Calu3 (cell line): ENCODE data around the gene TTLL9. TPM values are rescaled to one million over a fixed set of nuclear protein-coding genes. Genes with fewer than 3 reads are reported as not detected.

ENCODE experiments used
- BruUV-seq: library from RNA; stranded (reverse); fragments of 400-500 nt; replicated peaks from 2 replicates; lab custom pipeline; 2021; lab: Mats Ljungman, UMichigan
- CTCF ChIA-PET: fragments of 300-600 bp; sonication (Branson Sonifier 250); formaldehyde crosslinking; loops from one replicate; lab custom pipeline; 2022; ENCODE audit warnings: antibody characterized with exemption; lab: Charles Lee
- DNase-seq: peaks from one replicate; pipeline ENCODE4 v3.0.0; 2022
- H3K27ac Mint-ChIP-seq: one replicate; pipeline ENCODE4 v1.8.0; 2022; ENCODE audit warnings: mixed read lengths; ENCODE audit not compliant: unreplicated experiment
- H3K27me3 Mint-ChIP-seq: one replicate; pipeline ENCODE4 v1.8.0; 2022; ENCODE audit warnings: mixed read lengths; ENCODE audit not compliant: unreplicated experiment
- H3K36me3 Mint-ChIP-seq: one replicate; pipeline ENCODE4 v1.8.0; 2022; ENCODE audit warnings: mild to moderate bottlenecking, moderate library complexity, mixed read lengths; ENCODE audit not compliant: insufficient read depth, unreplicated experiment
- H3K4me1 Mint-ChIP-seq: one replicate; pipeline ENCODE4 v1.8.0; 2022; ENCODE audit warnings: mild to moderate bottlenecking, low read depth, mixed read lengths; ENCODE audit not compliant: unreplicated experiment
- H3K4me3 Mint-ChIP-seq: one replicate; pipeline ENCODE4 v1.8.0; 2022; ENCODE audit warnings: mild to moderate bottlenecking, low read depth, moderate library complexity, mixed read lengths; ENCODE audit not compliant: unreplicated experiment
- H3K9me3 Mint-ChIP-seq: one replicate; pipeline ENCODE4 v1.8.0; 2022; ENCODE audit warnings: low read depth, mixed read lengths; ENCODE audit not compliant: unreplicated experiment
- intact Hi-C: fragments of 100-400 bp; cut with micrococcal nuclease; formaldehyde crosslinking; loops from one replicate; pipeline ENCODE4 v1.10.0; 2022; ENCODE audit not compliant: unreplicated experiment
- total RNA-seq: library from RNA; stranded (reverse); gene quantifications from 2 replicates; pipeline ENCODE4 v1.2.3, GENCODE V29; 2022
- TF ChIP-seq, protein P1 (sequence below): fragments of 200-600 bp; IDR thresholded peaks from one replicate; pipeline ENCODE4 v1.8.0; 2022; ENCODE audit warnings: antibody characterized with exemption; ENCODE audit not compliant: unreplicated experiment

The TTLL9 gene
- total RNA-seq, 1 experiment from 2014 or later: not detected

DNA sequence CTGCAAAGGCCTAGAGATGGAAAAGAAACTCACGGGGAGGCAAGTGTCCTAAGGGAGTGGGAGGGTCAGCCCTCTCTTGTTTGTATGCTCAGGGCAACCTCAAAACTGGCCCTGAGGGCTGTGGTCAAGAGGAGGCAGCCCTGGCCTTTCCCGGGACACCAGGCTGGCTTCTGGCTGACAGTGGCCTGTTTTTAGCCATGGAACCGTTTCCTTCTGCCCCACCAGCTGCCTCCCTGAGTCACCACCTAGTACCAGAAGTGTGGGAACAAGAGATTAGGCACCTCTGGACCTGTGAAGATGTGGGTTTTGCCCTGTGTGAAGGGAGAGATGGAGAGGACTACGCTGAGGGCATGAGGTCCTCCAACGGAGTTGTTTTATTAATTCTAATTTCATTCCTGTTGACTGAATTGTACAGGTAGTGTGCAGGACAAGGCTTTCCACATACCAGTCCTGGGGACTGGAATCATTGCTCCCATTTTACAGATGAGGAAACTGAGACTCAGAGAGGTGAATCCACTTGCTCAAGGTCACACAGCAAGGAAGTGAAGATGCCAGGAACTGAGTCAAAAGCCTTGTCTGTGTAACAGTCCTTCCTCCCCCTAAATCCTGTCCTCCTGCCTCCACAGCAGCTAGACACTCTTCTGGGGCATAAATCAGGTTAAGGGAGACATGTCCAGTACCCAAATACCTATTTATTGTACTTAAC, 30.5 kb upstream of the TTLL9 start:
- Mint-ChIP-seq H3K27me3 (no peaks in the 10 kb centered on the region), H3K27ac (no peak overlapping the region), H3K4me3 (no peak overlapping the region), H3K36me3 (peaks cover 7% of the 10 kb centered on the region), H3K4me1 (peaks cover 33% of the 10 kb centered on the region), H3K9me3 (no peaks in the 10 kb centered on the region)
- CTCF ChIA-PET: interaction anchor here (0.6 kb wide), 1 partner anchor 42 kb away, joined by 3 read pairs; no protein-coding TSS in a partner anchor
- intact Hi-C loops: loop anchor here (5.0 kb wide), 1 partner anchor 112 kb away; the partner anchor contains the start of gene PDRG1
- no TSS peak for BruUV-seq
- TF ChIP-seq, protein P1, sequence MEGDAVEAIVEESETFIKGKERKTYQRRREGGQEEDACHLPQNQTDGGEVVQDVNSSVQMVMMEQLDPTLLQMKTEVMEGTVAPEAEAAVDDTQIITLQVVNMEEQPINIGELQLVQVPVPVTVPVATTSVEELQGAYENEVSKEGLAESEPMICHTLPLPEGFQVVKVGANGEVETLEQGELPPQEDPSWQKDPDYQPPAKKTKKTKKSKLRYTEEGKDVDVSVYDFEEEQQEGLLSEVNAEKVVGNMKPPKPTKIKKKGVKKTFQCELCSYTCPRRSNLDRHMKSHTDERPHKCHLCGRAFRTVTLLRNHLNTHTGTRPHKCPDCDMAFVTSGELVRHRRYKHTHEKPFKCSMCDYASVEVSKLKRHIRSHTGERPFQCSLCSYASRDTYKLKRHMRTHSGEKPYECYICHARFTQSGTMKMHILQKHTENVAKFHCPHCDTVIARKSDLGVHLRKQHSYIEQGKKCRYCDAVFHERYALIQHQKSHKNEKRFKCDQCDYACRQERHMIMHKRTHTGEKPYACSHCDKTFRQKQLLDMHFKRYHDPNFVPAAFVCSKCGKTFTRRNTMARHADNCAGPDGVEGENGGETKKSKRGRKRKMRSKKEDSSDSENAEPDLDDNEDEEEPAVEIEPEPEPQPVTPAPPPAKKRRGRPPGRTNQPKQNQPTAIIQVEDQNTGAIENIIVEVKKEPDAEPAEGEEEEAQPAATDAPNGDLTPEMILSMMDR: no peak
- no peak for DNase-seq

DNA sequence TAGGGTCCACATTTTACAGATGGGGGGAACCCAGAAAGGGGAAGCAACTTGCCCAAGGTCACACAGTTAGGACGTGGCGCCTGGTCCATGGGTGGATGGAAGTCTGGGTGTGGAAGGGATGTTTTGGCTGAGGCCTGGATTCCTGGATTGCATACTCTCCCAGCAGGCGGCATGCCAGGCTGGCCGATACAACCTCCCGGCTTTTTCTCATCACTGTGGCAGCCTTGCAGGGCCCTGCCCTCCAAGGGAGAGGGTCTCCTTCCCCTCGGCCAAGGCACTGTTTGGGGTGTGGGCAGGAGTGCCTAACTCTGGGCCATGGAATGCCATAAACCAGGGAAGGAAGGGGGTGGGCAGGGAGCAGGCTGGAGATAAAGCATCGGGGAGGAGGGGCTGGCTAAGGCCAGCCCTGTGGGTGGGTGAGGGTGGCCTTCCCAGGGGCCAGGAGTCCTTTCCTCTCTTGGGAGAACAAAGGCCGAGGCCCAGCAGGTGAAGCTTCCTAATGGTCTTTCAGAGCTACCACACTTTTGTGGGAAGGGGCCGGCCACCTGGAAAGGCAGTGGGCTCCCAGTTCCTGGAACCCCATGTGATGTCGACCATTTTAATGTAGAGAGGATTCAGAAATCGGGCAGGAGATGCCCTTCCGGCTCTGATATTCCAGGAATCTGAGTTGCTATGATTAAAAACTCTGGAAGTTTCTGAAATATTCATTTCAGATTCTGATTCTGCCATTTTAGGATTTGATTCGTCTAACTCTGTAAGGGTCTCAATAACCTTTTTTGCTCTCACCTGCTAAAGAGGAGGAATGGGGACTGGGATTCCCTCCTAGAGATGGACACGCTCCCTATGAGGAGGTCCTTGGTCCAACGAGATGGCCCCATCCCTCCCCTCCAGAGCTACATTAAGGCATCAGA, 29.3 kb upstream of the TTLL9 start:
- H3K27ac Mint-ChIP-seq: peak overlapping the region; percentile 18
- no peaks in the 10 kb centered on the region for H3K9me3 Mint-ChIP-seq
- no peak for DNase-seq
- peaks cover 22% of the 10 kb centered on the region for H3K4me1 Mint-ChIP-seq
- CTCF ChIA-PET: interaction anchor here (0.6 to 1.3 kb wide), 3 partner anchors 23 to 111 kb away, joined by 3 to 4 read pairs (median 4); no protein-coding TSS in a partner anchor
- BruUV-seq: no TSS peak
- no peak overlapping the region for H3K4me3 Mint-ChIP-seq
- intact Hi-C loops: no loop called here
- TF ChIP-seq, protein P1: no peak
- H3K36me3 Mint-ChIP-seq: peaks cover 3% of the 10 kb centered on the region
- no peaks in the 10 kb centered on the region for H3K27me3 Mint-ChIP-seq

DNA sequence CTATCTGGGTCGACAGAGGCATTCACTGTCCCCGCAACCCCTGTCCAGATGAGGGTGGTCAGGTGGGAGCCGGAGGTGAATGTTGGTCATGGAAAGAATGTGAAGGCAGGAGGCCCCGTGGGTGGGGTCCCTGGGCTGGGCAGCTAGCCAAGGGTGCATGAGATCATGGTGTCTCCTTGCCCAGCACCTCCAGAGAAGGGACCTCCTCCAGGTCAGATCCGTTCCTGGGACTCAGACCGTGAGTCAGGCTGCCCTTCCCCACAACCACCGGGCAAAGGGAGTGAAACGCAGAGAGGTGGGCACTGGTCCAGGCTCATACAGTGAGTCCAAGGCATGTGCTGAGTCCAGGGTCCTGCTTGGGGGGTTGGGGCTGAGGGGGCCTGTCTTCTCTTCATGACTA, 28.5 kb upstream of the TTLL9 start:
- Mint-ChIP-seq H3K4me1 (peaks cover 17% of the 10 kb centered on the region), H3K9me3 (no peaks in the 10 kb centered on the region), H3K27ac (peak overlapping the region; percentile 18), H3K36me3 (no peaks in the 10 kb centered on the region), H3K27me3 (no peaks in the 10 kb centered on the region), H3K4me3 (peak overlapping the region; percentile 6)
- intact Hi-C loops: no loop called here
- TF ChIP-seq, protein P1: no peak
- peak; percentile 77 for DNase-seq
- BruUV-seq: no TSS peak
- CTCF ChIA-PET: interaction anchor here (0.6 to 1.3 kb wide), 4 partner anchors 21 to 111 kb away, joined by 3 to 4 read pairs (median 4); no protein-coding TSS in a partner anchor

DNA sequence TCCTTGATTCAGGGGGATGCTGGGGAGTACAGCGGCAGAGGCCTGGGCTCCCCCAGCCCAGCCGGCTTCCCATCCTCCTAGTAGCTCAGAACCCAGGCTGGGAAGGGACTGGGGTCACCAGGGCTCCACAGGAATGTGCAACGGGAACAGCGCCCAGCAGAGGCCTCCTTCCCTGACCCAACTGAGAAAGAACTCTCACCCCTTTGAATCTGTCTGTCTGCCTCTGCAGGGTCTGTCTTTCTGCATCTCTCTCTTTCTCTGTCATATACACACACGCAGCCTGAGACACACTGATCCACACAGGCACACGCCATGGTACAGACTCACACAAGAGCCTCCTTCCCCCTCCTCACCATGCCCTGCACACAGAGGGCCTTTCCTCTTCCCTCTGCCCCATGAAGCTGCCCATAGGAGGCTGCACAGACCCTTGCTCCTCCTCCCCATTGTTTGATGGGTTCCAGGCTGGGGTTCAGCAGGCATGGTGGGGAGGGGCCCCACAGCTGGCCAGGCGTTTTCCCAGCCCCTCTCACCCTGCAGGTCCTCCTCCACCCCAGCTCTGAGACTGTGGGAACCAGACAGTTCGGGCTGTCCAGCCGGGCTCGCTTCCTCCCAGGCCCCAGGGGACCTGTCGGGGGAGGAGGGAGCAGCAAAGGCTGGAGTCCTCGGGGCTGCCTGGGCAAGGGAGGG, 27.8 kb upstream of the TTLL9 start:
- H3K27me3 Mint-ChIP-seq: peaks cover 2% of the 10 kb centered on the region
- peaks cover 17% of the 10 kb centered on the region for H3K4me1 Mint-ChIP-seq
- no peak for DNase-seq
- TF ChIP-seq, protein P1: no peak
- no peaks in the 10 kb centered on the region for H3K9me3 Mint-ChIP-seq
- H3K27ac Mint-ChIP-seq: no peak overlapping the region
- intact Hi-C loops: no loop called here
- CTCF ChIA-PET: interaction anchor here (0.5 to 1.3 kb wide), 4 partner anchors 19 to 102 kb away, joined by 3 to 5 read pairs (median 4); no protein-coding TSS in a partner anchor
- no peaks in the 10 kb centered on the region for H3K36me3 Mint-ChIP-seq
- no TSS peak for BruUV-seq
- peak overlapping the region; percentile 6 for H3K4me3 Mint-ChIP-seq
